Measurements from ENCODE around the gene KRTAP20-1.

DNA sequence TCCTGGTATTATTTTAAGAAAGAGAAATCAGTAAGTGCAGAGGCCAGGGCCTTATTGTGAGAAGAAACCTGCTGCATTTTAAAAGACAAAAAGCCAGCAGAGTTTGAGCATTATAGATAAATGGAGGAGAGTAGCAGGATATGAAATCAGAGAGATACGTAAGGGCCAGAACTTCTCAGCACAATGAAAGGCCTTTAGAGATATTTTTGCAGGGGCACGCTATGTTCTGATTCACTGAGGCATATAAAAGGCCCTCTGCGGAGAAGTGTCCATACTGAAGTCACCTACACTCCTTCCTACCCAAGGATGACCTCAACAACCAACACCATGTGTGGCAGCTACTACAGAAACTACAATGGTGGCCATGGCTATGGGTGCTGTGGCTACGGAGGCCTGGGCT, 24.1 kb upstream of the KRTAP20-1 start, which contains the start of gene KRTAP6-3:
- TF ChIP-seq CTCF (IDR thresholded peaks at IDR 0.05; ENCODE audit: insufficient read depth, low read length) (no peak), GABPA (IDR thresholded peaks at IDR 0.05; ENCODE audit: low read depth) (no peak), POLR2AphosphoS5 (IDR thresholded peaks at IDR 0.05; ENCODE audit: low read depth) (no peak)
- TF ChIP-seq, protein P1, sequence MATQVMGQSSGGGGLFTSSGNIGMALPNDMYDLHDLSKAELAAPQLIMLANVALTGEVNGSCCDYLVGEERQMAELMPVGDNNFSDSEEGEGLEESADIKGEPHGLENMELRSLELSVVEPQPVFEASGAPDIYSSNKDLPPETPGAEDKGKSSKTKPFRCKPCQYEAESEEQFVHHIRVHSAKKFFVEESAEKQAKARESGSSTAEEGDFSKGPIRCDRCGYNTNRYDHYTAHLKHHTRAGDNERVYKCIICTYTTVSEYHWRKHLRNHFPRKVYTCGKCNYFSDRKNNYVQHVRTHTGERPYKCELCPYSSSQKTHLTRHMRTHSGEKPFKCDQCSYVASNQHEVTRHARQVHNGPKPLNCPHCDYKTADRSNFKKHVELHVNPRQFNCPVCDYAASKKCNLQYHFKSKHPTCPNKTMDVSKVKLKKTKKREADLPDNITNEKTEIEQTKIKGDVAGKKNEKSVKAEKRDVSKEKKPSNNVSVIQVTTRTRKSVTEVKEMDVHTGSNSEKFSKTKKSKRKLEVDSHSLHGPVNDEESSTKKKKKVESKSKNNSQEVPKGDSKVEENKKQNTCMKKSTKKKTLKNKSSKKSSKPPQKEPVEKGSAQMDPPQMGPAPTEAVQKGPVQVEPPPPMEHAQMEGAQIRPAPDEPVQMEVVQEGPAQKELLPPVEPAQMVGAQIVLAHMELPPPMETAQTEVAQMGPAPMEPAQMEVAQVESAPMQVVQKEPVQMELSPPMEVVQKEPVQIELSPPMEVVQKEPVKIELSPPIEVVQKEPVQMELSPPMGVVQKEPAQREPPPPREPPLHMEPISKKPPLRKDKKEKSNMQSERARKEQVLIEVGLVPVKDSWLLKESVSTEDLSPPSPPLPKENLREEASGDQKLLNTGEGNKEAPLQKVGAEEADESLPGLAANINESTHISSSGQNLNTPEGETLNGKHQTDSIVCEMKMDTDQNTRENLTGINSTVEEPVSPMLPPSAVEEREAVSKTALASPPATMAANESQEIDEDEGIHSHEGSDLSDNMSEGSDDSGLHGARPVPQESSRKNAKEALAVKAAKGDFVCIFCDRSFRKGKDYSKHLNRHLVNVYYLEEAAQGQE (IDR thresholded peaks at IDR 0.05; ENCODE audit: insufficient replicate concordance, low read depth), result no peak

Data from HL-60 (cell line).